ENCODE data around the gene PCCA. TPM values are rescaled to one million over a fixed set of nuclear protein-coding genes. Genes with fewer than 3 reads are reported as not detected.

The PCCA gene
- total RNA-seq, 4 donors from 2014 or later: 34.6 to 58.4 (median 40.1) TPM

GRCh38 chr13:100495455-100495854 lies 406.6 kb downstream of the PCCA start:
- WGBS, 2 donors (ENCODE audit: low coverage in 1 of 2): 100% methylated on average over 1 of the region's 1 CpG
- Histone ChIP-seq H3K27me3 (no peaks in the 10 kb centered on the region), H3K4me1 (no peaks in the 10 kb centered on the region), H3K27ac (no peak overlapping the region), H3K9me3 (no peaks in the 10 kb centered on the region), H3K4me3 (no peak overlapping the region), H3K36me3 (no peaks in the 10 kb centered on the region)
- ATAC-seq: no peak
- TF ChIP-seq, protein P1, sequence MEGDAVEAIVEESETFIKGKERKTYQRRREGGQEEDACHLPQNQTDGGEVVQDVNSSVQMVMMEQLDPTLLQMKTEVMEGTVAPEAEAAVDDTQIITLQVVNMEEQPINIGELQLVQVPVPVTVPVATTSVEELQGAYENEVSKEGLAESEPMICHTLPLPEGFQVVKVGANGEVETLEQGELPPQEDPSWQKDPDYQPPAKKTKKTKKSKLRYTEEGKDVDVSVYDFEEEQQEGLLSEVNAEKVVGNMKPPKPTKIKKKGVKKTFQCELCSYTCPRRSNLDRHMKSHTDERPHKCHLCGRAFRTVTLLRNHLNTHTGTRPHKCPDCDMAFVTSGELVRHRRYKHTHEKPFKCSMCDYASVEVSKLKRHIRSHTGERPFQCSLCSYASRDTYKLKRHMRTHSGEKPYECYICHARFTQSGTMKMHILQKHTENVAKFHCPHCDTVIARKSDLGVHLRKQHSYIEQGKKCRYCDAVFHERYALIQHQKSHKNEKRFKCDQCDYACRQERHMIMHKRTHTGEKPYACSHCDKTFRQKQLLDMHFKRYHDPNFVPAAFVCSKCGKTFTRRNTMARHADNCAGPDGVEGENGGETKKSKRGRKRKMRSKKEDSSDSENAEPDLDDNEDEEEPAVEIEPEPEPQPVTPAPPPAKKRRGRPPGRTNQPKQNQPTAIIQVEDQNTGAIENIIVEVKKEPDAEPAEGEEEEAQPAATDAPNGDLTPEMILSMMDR (IDR thresholded peaks at IDR 0.05): no peak
- no peak for TF ChIP-seq POLR2AphosphoS5 (IDR thresholded peaks at IDR 0.05)
- TF ChIP-seq POLR2A (IDR thresholded peaks at IDR 0.05): no peak
- TF ChIP-seq EP300 (IDR thresholded peaks at IDR 0.05): no peak

GRCh38 chr13:100497389-100497788 lies 408.5 kb downstream of the PCCA start:
- 58 to 82% methylated on average over 1 of the region's 1 CpG for WGBS, 2 donors (ENCODE audit: low coverage in 1 of 2)
- no peak for ATAC-seq

DNA sequence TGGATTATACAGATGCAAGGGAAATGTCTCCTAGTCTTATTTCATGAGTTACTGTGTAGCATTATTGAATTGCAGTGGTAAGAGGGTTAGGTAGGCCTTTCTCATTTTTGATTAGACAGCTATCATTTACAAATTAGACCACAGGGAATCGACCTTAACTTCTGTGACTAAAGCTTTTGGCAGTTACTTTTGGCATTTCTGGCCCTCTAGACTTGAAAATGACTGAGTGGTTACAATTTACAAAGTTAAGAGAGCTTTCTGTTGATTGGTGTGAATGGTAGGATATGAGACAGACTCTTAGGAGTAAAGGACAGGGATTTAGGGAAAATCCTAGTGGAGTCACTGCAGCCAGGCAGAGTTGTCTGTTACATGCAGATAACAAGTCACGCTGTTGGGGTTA lies 413.6 kb downstream of the PCCA start:
- 54 to 100% methylated on average over 1 to 2 of the region's 2 CpGs for WGBS, 2 donors (ENCODE audit: low coverage in 1 of 2)
- TF ChIP-seq POLR2AphosphoS5 (IDR thresholded peaks at IDR 0.05): no peak
- TF ChIP-seq EP300 (IDR thresholded peaks at IDR 0.05): no peak
- no peak for TF ChIP-seq POLR2A (IDR thresholded peaks at IDR 0.05)
- TF ChIP-seq, protein P1 (IDR thresholded peaks at IDR 0.05): no peak
- no peaks in the 10 kb centered on the region for H3K9me3 ChIP-seq
- H3K36me3 ChIP-seq: no peaks in the 10 kb centered on the region
- no peak for ATAC-seq
- no peaks in the 10 kb centered on the region for H3K4me1 ChIP-seq
- no peak overlapping the region for H3K4me3 ChIP-seq
- H3K27me3 ChIP-seq: no peaks in the 10 kb centered on the region
- H3K27ac ChIP-seq: no peak overlapping the region

More at GRCh38 chr13:100497389-100497788, 408.5 kb downstream of the PCCA start:
- no peaks in the 10 kb centered on the region for H3K4me1 ChIP-seq
- H3K27me3 ChIP-seq: no peaks in the 10 kb centered on the region
- H3K36me3 ChIP-seq: no peaks in the 10 kb centered on the region
- TF ChIP-seq, protein P1 (IDR thresholded peaks at IDR 0.05): no peak
- TF ChIP-seq EP300 (IDR thresholded peaks at IDR 0.05): no peak
- no peak for TF ChIP-seq POLR2A (IDR thresholded peaks at IDR 0.05)
- TF ChIP-seq POLR2AphosphoS5 (IDR thresholded peaks at IDR 0.05): no peak
- no peak overlapping the region for H3K4me3 ChIP-seq
- no peaks in the 10 kb centered on the region for H3K9me3 ChIP-seq
- no peak overlapping the region for H3K27ac ChIP-seq

DNA sequence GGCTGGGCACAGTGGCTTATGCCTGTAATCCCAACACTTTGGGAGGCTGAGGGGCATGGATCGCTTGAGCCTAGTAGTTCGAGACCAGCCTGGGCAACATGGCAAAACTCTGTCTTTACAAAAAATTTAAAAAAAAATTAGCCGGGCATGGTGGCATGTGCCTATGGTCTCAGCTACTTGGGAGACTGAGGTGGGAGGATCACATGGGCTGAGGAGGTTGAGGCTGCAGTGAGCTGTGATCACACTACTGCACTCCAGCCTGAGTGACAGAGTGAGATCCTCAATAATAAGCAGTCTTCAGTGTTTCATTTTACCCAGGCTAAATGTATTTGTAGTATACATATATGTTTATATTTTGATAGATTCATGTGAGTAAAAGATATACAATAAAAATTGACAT lies 414.7 kb downstream of the PCCA start:
- H3K36me3 ChIP-seq: no peaks in the 10 kb centered on the region
- TF ChIP-seq EP300 (IDR thresholded peaks at IDR 0.05): no peak
- TF ChIP-seq, protein P1 (IDR thresholded peaks at IDR 0.05): no peak
- TF ChIP-seq POLR2A (IDR thresholded peaks at IDR 0.05): no peak
- no peak for TF ChIP-seq POLR2AphosphoS5 (IDR thresholded peaks at IDR 0.05)
- WGBS, 2 donors (ENCODE audit: low coverage in 1 of 2): 92 to 100% methylated on average over 2 to 3 of the region's 3 CpGs
- H3K4me1 ChIP-seq: no peaks in the 10 kb centered on the region
- ATAC-seq: no peak
- no peak overlapping the region for H3K27ac ChIP-seq
- no peaks in the 10 kb centered on the region for H3K9me3 ChIP-seq
- H3K27me3 ChIP-seq: no peaks in the 10 kb centered on the region
- no peak overlapping the region for H3K4me3 ChIP-seq

DNA sequence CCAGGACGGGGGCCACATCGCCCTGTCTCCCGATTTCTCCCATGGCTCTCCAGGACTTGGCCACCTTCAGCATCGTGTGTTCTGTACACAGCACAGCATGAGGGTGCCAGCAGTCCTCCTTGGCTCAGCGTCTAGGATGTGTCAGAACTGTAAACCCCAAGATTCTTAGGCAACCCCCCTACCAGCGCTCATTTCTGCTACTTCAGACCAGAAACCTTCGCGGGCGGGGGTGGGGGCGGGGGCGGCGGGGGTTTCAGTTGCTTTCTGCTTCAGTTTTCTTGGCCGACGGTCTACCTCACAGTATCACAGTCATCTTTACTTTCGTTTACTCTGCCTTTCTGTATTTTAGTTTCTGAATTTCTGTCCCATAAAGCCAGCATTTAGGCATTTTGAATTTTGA lies 417.3 kb downstream of the PCCA start:
- Histone ChIP-seq H3K4me1 (no peaks in the 10 kb centered on the region), H3K36me3 (no peaks in the 10 kb centered on the region), H3K27me3 (no peaks in the 10 kb centered on the region), H3K27ac (no peak overlapping the region), H3K4me3 (no peak overlapping the region), H3K9me3 (no peaks in the 10 kb centered on the region)
- TF ChIP-seq EP300 (IDR thresholded peaks at IDR 0.05) (no peak), POLR2A (IDR thresholded peaks at IDR 0.05) (no peak), POLR2AphosphoS5 (IDR thresholded peaks at IDR 0.05) (no peak)
- TF ChIP-seq, protein P1 (IDR thresholded peaks at IDR 0.05): no peak
- ATAC-seq: no peak
- 90 to 100% methylated on average over 4 to 5 of the region's 15 CpGs for WGBS, 2 donors (ENCODE audit: low coverage in 1 of 2)
